Left ventricle myocardium superior (tissue), 1 donor: ENCODE results near the gene NTRK2. TPM values are rescaled to one million over a fixed set of nuclear protein-coding genes. Genes with fewer than 3 reads are reported as not detected.

Source experiments
- ATAC-seq: fragments of 200-7000 bp; cut with Tn5 transposase; one replicate; pipeline ENCODE4 v1.9.1; 2020; ENCODE audit warnings: mild to moderate bottlenecking, moderate library complexity
- DNase-seq: peaks from one replicate; pipeline ENCODE4 v3.0.0-alpha.2; 2020
- intact Hi-C: fragments of 100-400 bp; cut with micrococcal nuclease; formaldehyde crosslinking; loops from one replicate; pipeline ENCODE4 v1.11.0; 2022
- long read RNA-seq: library from polyadenylated mRNA; unstranded; transcript quantifications from one replicate; pipeline ENCODE4 v2.0.0, GENCODE V29; 2021
- total RNA-seq: library from RNA; stranded (reverse); fragmentation: NEBNext Ultra II Directional; extraction: Animal tissue kit (Norgen Biotek cat#: 25700); gene quantifications from one replicate; pipeline ENCODE4 v1.2.1, GENCODE V29; 2021
- donor health status: DM: no; HTN: yes; CAD: no; lungs with severe emphysema.

The NTRK2 gene
- total RNA-seq: 5.5 TPM
- long read RNA-seq, full-length matches to known transcripts: 9 of 12 reads
- long read RNA-seq, partial matches to known transcripts: 0 of 12 reads
- long read RNA-seq, other reads (novel, unspliced or antisense): 3 of 12 reads

DNA sequence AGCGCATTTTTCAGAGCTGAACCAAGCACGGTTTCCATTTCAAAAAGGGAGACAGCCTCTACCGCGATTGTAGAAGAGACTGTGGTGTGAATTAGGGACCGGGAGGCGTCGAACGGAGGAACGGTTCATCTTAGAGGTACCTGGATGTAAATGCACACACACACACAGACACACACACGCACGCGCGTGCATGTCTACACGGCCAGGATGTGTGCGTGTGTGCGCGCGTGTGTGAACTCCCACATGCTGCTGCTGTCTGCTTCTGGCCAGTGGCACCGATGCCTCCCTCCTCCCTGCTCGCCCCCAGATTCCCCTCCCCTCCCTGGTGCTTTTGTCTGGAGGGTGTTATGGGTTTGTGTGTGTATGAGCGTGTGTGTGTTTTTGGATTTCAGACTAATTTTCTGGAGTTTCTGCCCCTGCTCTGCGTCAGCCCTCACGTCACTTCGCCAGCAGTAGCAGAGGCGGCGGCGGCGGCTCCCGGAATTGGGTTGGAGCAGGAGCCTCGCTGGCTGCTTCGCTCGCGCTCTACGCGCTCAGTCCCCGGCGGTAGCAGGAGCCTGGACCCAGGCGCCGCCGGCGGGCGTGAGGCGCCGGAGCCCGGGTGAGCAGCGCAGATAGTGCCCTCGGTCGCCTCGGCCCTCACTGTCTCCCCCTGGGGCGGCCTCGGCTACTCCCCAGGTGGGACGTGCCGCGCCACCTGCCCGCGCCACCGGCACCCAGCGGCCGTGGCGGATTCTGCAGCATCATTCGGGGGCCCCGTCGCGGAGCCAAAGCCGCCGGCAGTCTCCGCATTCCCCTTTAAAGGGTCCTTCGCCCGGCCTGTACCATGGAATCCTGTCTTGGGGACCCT is at the start of gene NTRK2:
NTRK2 (plus strand) TSS at position 442 of the 850 bp plus-strand sequence. CDS start 1,020 bp downstream, outside the sequence.
- peak; percentile 42 for ATAC-seq
- intact Hi-C loops: no loop called here
- peak; percentile 65 for DNase-seq

DNA sequence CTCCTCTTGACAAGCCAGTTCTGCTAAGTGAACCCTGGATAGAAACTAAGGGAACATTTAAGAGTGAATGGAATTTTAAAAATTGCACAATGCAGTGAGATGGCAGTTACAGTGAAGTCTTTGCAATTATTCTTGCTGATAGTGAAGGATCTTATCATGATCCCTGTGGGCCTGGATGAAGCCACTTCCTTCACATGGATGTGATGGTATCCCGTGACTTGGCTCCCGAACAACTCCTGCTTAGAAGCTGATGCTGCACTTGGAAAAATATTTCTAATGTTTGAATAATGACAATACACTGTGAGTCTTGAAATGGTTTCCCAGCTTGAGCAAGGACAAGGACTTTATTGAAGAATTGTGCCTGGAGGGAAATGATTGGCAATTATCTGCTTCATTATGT is 49.2 kb upstream of the NTRK2 start:
- DNase-seq (no peak), ATAC-seq (no peak)
- intact Hi-C loops: no loop called here

DNA sequence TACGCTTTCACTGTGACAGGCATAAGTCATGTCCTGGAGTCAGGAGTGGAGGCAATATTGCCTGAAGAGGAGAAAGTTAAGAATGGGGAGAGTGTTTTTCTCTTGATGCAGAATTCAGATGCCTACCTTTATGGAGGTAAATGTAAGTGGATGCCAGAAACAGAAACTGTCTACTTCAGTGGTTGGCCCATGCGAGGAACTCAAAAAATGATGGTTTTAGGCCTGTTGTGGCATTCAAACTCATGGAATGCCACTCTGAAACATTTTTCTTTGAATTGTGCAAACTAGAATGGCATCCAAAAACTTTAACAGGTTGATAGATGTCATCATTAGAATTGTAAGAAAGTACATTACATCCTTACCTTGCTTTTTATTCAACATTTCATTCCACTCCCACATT is 47.7 kb upstream of the NTRK2 start:
- DNase-seq: no peak
- intact Hi-C loops: no loop called here
- no peak for ATAC-seq

GRCh38 chr9:84622981-84623380 is 46.5 kb upstream of the NTRK2 start:
- DNase-seq (no peak), ATAC-seq (no peak)
- intact Hi-C loops: no loop called here

- no peak for ATAC-seq
- intact Hi-C loops: no loop called here
- DNase-seq: no peak
These were observed 33.1 kb upstream of the NTRK2 start for GRCh38 chr9:84636436-84636835.

DNA sequence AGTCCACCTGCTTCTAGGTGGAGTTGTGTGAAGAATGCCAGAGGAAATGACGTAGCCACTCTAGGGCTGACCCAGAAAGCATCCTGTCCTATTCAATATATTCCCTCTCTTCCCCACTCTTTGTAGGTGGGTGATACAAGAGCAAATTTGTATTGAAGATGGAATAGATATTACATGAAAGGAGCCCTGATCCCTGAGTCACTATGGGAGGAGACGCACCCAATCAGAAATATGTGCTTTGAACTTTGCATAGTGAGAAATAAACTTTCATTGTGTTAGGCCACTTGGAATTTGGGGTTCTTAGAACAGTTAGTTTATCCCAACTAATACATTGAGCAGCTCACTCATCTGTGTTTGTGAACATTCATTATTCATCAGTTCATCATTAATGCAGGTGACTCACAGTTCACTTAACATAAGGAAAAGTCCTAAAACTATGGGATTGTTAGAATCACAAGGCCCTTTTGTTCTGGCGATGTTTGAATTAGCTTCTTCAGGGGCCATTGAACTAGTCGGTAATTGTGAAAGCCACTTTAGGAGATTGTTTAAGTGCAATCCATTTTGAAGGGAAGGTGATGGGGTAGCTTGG is 26.9 kb upstream of the NTRK2 start:
- intact Hi-C loops: no loop called here
- ATAC-seq (no peak), DNase-seq (no peak)

DNA sequence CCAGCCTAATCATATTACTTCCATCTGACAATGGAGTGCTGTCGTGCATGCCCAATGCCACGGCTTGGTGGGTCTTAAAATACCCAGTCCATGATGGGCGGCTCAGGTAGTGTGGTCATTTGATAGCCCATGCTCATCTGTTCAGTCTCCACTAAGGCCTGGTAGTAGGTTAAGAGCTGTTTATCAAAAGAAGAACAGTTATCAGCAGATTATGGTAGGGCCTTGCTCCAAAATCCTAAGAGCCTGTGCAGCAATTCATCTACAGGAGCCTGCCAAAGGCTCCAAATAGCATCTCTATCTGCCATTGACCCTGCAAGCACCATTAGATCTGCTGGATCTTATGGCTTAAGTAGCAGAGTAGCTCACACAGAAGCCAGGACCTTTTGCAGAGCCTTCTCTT is 21.8 kb upstream of the NTRK2 start:
- no peak for DNase-seq
- peak; percentile 48 for ATAC-seq

GRCh38 chr9:84652496-84653120 is 16.9 kb upstream of the NTRK2 start:
- ATAC-seq (no peak), DNase-seq (no peak)
- intact Hi-C loops: no loop called here

More for the DNA sequence above, 21.8 kb upstream of the NTRK2 start:
- intact Hi-C loops: loop anchor here (2.0 kb wide), 1 partner anchor 71 kb away; no protein-coding TSS in a partner anchor

- DNase-seq: no peak
- intact Hi-C loops: no loop called here
- no peak for ATAC-seq
These were observed 14.1 kb upstream of the NTRK2 start for GRCh38 chr9:84655447-84655846.

GRCh38 chr9:84659313-84659712 is 10.2 kb upstream of the NTRK2 start:
- DNase-seq (no peak), ATAC-seq (no peak)
- intact Hi-C loops: no loop called here

DNA sequence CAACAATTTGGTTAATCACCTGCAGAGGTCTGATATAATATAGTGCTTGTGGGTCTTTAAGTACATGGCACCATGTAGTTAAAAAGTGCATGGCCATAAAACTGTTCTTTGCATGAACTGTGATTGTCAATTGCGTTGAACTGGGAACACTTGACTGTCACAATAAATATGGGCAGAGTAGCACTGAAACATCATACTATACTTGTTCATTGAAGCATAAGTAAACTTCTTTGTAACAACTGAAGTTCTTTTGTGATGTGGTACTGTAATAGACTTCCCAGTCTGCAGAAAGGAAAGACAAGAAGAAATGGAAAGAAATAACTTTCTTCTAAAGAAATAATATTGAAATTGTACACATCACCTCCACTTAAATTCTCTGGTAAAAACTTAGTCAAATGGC is 9.8 kb upstream of the NTRK2 start:
- ATAC-seq: no peak
- intact Hi-C loops: no loop called here

DNA sequence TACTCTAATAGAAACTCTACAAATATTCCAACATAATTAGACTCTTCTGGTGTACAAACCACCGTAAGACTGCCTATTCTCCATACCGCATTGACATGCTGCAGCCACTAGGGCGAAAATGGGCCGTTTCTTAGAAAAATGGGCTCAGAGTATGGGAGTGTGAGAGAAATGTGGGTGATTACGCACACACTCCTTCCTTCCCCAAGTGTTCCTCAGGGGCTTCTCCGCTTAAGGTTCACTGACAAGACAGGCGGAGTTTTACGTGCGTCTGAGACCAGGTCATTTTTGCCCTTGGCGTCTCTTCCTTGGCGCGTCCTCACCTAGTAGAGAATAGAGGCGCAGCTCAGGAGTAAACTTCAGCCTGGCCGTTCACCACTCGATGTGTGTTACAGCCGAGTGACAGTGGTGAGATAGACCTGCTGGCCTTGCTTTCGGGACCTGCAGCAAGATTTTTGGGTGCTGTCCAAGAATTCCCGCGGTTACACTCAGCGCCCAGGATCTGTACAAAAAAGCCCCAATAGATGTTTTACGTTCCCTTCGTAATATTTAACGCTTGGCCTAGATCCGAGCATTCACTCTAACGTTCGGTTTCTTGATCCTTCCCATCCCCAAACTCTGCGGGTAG is 1.8 kb upstream of the NTRK2 start:
- peak; percentile 45 for ATAC-seq

More for the DNA sequence above, 9.8 kb upstream of the NTRK2 start:
- DNase-seq: no peak

GRCh38 chr9:84668196-84669012 is 1.1 kb upstream of the NTRK2 start:
- ATAC-seq: peak; percentile 92
- intact Hi-C loops: no loop called here
- DNase-seq: peak; percentile 86

More for the DNA sequence above, 1.8 kb upstream of the NTRK2 start:
- intact Hi-C loops: no loop called here
- DNase-seq: no peak

GRCh38 chr9:84669013-84669287 is 579 bp upstream of the NTRK2 start:
- no peak for ATAC-seq
- intact Hi-C loops: no loop called here
- DNase-seq: no peak

GRCh38 chr9:84670138-84671041 is 861 bp downstream of the NTRK2 start:
- DNase-seq: peak; percentile 55
- intact Hi-C loops: no loop called here
- ATAC-seq: peak; percentile 52

- DNase-seq: no peak
- intact Hi-C loops: no loop called here
- ATAC-seq: no peak
These were observed 2.3 kb downstream of the NTRK2 start for GRCh38 chr9:84671586-84672521.

GRCh38 chr9:84673806-84674205 is 4.3 kb downstream of the NTRK2 start:
- intact Hi-C loops: no loop called here
- ATAC-seq (no peak), DNase-seq (no peak)
